HG02870 (cell line): ENCODE measurements around the gene MGMT.
A peak's percentile ranks its signal among the peaks of the same experiment; 100 is the strongest.

Experiments used
- ATAC-seq: cut with Tn5 transposase; IDR thresholded peaks from one replicate; pipeline ENCODE4 v1.9.1; 2021; ENCODE audit warnings: mild to moderate bottlenecking, moderate library complexity; ENCODE audit not compliant: unreplicated experiment

MGMT gene

GRCh38 chr10:129581827-129582411, 114.9 kb downstream of the MGMT start:
- ATAC-seq: no peak

GRCh38 chr10:129583831-129584230, 116.8 kb downstream of the MGMT start:
- no peak for ATAC-seq

- no peak for ATAC-seq
Measured at GRCh38 chr10:129586898-129587443, 119.9 kb downstream of the MGMT start.

- ATAC-seq: no peak
Measured at GRCh38 chr10:129589546-129589945, 122.5 kb downstream of the MGMT start.

DNA sequence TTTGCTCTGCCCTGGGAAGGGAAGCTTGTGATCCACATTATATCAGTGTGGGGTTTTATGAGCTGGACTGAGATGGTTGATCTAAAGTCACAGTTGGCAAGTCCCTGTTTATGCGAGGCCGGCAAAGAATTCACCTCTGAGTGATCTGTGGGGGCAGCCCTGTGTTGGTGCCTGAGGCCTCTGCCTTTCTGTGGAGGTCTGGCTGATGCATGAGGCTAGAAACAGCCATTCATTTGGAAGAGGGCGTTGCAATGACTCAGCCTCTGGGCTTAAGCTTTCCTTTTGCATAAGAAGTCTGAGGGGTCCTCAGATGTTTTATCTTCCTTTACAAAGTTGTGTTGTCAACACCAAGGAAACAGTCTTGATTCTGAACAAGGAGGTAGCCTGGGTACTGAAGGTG, 126.9 kb downstream of the MGMT start:
- no peak for ATAC-seq

- ATAC-seq: no peak
Measured at GRCh38 chr10:129594811-129595210, 127.8 kb downstream of the MGMT start.

DNA sequence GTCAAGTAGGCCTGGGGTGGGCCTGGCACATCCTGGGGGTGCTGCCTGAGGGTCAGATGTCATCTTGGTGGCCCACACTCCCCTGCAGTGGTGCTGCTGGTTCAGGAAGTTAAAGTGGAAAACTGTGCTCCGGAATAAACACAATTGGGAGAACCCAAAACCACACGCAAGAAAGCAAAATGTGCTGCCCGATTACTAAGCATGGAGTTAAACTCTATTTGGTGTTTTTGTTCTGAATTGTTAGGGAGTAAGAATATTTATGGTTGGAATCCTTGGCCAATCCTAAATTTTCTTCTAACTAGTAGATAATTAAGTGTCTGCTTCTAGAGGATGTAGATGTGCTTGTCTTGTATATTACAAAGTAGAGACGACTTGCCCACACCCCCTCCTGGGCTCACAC, 131.4 kb downstream of the MGMT start:
- no peak for ATAC-seq

DNA sequence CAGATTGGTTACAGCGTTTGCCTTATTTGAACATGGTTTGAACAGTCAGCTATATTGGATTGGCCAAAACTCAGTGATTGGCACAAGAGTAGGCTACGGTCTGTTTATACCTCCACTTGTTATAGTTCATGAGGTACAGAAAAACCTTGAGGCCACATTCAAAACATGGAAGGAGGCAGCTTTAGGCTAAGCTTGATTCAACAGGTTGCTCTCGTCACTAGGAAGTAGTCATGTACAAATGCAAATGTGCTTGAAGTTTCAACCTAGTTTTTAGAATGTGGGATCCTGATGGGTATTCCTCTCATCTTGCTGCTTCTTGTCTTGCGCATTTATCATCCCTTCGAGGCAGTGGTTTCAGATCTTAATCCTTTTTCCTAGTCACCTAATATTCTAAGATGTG, 132.1 kb downstream of the MGMT start:
- no peak for ATAC-seq

GRCh38 chr10:129601737-129602136, 134.7 kb downstream of the MGMT start:
- no peak for ATAC-seq

GRCh38 chr10:129602938-129603535, 136.0 kb downstream of the MGMT start:
- no peak for ATAC-seq

GRCh38 chr10:129604333-129605032, 137.4 kb downstream of the MGMT start:
- ATAC-seq: peak; percentile 39

- ATAC-seq: no peak
Measured at GRCh38 chr10:129605266-129605985, 138.4 kb downstream of the MGMT start.

- no peak for ATAC-seq
Measured at GRCh38 chr10:129605986-129606518, 139.0 kb downstream of the MGMT start.

DNA sequence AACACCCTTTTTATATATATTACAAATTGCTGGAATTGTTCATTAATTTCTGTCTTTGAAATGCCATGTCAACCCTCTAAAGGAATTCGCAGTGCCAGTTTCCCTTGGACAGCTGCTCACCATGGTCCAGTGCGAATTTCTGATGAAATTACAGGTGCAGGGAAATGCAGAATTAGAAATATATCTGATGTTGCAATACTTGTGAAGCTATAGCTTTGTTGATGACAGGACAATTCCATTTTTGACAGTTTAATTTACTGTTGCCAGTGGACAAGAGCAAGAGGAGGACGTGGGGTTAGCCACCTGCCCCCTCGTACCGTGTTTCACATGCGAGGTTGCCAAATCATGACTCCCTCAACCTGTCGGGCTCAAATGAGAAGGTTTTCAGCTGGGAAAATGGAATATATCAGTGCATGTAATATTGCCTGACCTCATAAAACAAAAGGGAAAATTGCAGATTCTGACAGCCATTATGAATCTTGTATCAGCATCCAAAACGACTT, 140.6 kb downstream of the MGMT start:
- no peak for ATAC-seq

- ATAC-seq: no peak
Measured at GRCh38 chr10:129608653-129609052, 141.6 kb downstream of the MGMT start.

DNA sequence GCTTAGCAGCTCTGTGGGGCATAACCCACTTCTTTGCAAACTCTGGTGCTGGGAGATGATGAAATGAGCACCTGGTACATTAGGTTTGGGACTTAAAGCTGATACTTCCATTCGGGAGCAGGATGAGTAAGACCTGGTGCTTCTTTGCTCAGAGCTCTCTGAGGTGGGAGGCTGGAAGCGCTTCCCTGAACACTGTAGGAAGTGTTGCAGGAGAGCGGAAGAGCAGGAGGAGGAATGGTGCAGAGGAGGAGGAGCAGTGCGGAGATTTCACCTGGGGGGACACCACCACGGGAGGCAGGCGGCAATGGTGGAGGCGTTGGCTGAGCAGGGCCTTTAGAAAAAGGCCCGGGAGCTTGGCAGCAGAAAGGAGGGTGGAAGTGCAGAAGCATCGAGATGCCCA, 142.5 kb downstream of the MGMT start:
- ATAC-seq: no peak

GRCh38 chr10:129612481-129613109, 145.6 kb downstream of the MGMT start:
- ATAC-seq: no peak

DNA sequence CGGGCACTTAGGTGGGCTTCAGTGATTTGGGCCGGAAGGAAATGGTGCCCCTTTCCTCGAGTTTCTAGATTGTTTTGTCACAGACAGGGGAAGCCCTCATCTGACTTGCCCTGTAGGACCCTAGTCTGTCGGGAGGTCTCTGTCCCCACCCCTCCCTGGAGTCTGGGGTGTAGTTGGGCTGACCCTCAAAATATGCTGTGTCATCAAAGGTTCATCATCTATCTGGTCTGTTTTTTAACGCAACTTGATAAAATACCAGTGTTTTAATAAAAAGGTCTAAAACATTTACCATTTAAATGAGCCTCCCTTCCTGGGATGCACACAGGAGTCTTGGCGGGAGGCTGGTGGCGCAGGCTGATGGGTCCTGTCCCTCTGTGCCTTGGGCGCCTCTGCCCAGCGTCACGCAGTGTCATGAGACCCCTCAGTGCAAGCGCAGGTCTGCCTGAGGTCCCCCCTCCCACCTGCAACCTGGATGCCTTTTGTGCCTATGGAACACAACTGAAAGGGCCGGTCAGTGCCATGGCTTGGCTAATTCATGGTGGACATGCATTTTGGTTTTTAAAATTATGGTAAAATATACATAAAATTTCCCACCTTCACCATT, 146.4 kb downstream of the MGMT start:
- no peak for ATAC-seq

- no peak for ATAC-seq
Measured at GRCh38 chr10:129614341-129614740, 147.3 kb downstream of the MGMT start.

DNA sequence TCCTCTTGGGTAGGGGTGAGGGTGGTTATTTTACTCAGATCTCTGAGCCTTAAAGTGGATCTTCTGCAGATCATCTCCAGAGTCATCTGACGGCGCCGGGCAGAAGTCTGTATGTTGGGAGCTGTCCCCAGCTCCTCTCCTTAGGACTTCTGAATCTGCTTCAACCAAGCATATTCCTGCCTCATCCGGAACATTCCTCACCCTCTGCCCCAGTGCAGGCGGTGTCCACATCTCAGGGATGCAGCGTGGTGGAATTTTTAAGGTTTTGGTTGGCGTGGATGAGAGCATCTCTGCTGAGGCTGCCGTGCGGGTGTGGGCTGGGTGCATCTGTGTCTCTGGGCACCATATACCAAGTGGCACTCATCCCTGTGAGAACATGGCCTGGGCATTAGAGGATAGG, 148.3 kb downstream of the MGMT start:
- no peak for ATAC-seq
